Esophagus mucosa (tissue), 1 donor: ENCODE results near the gene JSRP1. TPM values are rescaled to one million over a fixed set of nuclear protein-coding genes. Genes with fewer than 3 reads are reported as not detected.

Experiments used
- ATAC-seq: fragments of 200-7000 bp; cut with Tn5 transposase; one replicate; pipeline ENCODE4 v1.9.1; 2020
- total RNA-seq: library from RNA; stranded (reverse); gene quantifications from one replicate; pipeline ENCODE4 v1.2.4, GENCODE V29; 2023
- donor health status: DM: yes; HTN: yes; CAD: no.

The JSRP1 gene, protein sequence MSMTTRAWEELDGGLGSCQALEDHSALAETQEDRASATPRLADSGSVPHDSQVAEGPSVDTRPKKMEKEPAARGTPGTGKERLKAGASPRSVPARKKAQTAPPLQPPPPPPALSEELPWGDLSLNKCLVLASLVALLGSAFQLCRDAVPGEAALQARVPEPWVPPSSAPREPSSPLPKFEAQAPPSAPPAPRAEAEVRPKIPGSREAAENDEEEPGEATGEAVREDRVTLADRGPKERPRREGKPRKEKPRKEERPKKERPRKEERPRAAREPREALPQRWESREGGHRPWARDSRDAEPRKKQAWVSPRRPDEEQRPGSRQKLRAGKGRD
- not detected for total RNA-seq

DNA sequence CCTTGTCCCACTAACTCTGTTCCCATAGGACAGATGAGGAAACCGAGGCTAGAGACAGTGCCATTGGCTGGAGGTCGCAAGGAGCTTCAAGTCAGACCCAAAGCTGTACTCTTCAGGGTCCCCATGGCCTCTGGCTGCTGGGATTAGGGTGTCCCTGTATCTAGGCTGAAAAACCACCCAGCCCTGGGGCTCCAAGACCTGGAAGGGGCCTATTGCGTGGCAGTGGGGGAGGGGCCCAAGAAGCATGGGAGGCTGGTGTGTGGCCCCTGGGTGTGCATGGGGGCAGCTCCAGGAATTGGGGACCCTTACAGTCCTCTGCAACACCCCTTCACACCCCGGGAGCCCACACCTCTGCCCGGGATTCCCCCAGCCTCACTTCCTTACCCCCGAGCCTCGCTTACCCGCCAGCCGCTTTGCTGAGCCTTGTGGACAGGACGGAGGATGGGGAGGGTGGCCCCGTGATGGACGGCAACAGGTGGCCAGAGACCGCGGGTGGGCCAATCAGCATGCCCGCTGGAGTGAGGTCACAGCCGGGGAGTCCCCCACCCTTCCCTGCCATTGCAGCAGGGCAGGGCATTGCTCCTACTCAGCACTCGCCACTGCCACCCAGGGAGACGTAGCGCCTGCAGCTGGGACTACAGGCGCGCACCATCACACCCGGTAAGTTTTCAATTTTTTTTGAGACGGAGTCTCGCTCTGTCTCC, at the start of gene JSRP1:
Gene JSRP1, minus strand, starts transcription at position 436 of the 704 bp plus-strand sequence. CDS start 1,103 bp downstream, outside the sequence.
- ATAC-seq: no peak

DNA sequence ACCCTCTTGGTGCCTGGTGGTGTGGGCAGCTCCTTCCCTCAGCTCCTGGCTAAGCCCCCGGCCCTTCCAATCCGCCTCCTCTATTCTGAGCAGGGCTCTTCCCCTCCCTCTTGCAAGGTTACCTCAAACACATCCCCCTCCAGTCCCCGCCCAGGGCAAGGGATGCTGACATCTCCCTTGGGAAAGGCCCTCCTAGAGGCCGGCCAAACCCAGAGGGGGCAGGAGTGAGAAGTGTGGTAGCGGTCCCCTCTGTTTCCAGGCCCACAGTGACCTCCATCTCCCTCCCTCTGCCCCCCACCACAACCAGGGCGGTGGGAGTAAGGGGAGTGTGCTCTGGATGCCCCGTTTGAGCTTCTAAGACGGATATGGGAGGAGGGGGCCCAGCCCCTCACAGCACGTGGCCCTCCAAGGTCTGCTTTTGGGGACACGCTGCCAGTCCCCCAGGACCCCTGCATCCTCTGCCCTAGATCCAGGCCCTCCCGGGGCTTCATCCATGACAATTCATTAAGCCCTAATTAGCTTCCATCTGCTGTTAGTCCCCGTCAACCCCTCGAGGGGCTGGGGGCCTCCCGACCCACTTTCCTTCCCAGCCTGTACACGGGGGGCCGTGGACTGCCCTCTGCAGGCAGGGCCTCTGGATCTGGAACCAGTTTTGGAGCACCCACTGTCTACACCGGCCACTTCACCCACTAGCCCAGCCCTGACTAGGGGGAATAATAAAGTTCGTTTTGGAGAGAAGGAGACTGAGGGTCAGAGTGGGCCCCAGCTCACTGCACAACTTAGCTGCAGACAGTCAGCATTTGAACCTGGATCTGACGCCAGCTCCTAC, 49.4 kb upstream of the JSRP1 start:
- ATAC-seq: no peak

DNA sequence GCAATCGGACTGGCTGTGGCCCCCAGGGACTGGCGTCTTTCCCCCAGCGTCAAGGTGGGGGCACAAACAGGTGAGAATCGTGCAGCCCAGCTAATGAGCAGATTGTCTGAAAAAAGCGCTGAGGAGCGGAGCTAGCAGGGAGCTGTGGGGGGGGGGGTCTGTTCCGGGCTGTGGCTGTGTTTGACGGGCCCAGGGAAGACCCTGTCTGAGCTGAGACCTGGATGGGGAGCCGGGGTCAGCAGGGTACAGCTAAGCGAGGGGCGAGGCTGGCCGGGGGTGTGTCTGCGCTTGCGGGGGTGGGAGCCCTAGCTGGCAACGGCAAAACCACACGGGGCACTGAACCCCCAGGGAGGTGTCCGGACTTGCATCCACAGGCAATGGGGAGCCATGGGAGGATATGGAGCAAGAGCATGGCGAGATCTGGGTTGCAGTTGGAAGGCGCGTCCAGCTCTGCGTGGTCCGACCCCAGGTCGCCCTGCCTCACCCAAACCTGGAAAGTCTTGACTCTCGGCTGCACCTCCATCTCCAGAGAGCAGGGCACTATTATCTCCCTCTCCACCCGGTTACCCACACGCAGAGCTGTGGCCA, 47.1 kb upstream of the JSRP1 start:
- ATAC-seq: no peak

DNA sequence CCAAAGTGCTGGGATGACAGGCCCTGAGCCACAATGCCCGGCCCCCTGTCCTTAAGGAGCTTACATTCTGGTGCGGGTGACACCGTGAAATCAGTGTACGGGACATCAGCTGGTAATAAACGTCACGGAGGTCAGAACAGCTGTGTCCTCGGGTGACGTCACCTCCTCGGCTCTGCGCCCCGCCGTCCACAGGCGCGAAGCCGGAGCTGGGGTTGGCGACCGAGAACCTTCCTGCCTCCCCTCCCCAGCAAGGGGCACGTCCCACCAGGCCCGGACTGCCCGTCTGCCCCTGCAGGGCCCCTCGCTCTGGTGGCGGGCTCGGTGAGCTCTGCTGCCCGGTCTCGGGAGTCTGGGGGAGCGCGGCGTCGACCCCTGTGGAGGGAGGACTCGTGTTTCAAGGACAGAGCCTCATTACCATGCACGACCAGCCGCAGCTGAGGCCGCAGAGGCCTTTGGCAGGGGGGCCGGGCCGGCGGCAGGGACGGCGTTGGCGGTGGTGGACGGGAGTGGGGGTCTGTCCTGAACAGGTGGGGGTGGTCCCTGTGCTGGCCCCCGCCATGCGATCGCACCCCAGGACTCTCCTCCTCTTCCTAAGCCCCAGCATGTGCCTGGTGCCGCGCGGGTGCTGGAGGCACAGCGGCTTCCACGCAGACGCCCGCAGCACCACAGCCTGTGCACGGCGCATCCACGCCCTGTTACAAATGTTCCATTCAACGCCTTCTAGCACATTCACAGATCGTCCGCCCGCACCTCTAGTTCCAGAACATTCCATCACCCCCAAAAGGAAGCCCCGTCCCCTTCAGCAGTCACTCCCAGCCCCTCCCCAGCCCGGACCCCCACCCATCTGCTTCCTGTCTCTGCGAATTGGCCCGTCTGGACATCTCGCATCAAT, 46.3 kb upstream of the JSRP1 start:
- ATAC-seq: peak; percentile 38

DNA sequence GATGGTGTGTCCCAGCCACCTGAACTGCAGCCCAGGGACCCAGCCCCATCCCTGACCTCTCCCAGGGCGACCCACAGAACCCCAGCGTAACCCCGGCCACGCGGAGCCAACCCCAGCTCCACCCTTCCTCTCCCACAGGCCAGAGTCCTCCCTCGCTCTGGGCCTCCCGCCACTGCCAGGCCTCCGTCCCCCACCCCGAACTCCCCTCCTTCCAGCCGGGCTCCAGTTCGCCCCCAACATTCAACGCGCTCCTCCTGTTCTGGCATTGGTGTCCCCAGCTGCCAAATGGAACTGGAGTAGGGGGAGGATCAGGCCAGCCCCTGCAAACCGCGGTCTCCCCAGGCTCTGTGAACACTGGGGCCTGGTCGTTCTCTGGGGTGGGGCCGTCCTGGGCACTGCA, 44.3 kb upstream of the JSRP1 start:
- ATAC-seq: no peak

DNA sequence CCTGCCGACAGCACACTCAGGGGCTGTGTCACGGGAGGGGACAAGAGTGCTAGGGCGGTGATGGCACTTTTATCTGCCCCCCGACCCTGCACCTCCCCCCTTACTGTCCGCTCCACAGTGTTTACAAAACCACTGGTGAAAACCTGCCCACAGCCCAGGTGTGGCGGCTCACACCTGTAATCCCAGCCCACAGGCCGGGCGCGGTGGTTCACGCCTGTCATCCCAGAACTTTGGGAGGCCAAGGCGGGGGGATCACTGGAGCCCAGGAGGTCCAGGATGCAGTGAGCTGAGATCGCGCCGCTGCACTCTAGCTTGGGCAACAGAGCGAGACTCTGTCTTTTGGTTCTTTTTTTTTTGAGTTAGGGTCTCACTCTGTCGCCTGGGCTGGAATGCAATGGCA, 39.9 kb upstream of the JSRP1 start:
- ATAC-seq: no peak

DNA sequence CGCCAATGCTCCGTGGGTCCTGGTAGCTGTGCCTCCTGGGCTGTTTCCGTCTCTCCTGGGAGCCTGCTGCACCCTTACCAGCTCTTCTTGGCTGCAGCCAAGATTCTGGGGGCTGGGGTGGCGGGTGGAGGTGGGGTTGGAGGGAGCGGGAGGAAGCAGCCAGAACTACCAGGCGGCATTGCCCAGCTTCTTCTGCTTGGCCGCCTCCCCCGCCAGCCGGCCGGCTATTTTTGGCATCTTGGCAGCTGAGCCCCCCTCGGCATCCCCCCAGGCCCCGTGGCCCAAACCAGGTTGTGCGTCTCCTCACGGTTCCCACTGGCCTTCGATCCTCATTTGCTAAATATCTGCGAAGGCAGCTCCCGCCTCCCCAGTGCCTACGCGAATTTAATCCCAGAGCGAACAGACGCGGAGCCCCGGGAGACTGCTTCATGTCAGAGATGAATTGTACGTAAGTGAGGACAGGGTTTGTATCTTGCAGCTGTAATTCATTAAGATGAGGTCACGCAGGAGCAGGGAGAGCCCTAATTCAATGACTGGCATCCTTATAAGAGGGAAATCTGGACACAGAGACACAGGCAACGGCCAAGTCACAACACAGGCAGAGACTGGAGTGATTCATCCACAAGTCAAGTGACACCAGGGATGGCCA, 38.6 kb upstream of the JSRP1 start:
- peak; percentile 19 for ATAC-seq

DNA sequence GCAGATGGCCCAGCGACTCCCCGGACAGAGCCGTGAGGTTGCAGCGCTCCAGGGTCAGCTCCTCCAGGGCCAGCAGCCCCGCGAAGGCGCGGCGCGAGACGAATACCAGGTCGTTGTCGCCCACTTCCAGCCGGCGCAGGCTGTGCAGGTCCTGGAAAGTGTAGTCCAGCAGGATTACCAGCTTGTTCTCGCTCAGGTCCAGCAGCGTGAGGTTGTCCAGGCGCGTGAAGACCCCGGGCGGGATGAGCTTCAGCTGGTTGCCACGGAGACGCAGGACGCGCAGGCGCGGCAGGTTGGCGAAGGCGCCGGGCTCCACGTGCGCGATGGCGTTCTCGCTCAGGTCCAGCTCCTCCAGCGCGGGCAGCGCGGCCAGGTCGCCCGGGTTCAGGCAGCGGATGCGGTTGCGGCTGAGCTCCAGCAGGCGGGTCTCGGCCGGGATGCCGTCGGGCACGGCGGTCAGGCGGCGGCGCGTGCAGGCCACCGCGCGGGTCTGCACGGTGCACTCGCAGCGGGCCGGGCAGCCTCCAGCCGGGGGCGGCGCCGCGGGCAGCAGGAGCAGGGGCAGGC, 35.1 kb upstream of the JSRP1 start:
- no peak for ATAC-seq

DNA sequence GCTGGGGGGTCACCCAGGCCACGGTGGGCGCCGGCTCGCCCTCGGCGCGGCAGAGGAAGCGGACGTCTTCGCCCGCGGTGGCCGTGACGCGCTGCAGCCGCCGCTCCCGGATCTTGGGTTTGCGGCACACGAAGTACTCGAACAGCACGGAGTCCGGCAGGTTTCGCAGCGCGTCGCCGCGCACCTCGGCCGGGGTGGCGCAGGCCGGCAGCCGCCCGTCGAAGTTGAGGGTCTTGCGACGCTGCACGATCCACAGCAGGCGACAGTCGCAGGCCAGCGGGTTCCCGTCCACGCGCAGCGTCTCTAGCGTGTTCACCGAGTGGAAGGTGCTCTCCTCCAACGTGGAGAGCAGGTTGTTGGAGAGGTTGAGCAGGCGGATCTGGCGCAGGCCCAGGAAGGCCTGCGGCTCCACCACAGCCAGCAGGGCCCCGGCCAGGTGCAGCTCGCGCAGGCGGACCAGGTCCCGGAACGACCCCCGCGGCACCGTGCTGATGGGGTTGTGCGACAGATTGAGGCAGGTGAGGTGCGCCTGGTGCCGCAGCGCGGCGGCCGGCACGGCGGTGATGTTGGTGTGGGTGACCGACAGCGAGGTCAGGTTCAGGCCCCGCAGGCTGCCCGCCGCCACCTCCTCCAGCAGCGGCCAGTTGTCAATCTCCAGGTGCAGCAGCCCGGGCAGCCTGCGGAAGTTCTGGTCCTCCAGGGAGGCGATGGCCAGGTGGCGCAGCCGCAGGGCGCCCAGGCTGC, 34.4 kb upstream of the JSRP1 start:
- ATAC-seq: no peak

DNA sequence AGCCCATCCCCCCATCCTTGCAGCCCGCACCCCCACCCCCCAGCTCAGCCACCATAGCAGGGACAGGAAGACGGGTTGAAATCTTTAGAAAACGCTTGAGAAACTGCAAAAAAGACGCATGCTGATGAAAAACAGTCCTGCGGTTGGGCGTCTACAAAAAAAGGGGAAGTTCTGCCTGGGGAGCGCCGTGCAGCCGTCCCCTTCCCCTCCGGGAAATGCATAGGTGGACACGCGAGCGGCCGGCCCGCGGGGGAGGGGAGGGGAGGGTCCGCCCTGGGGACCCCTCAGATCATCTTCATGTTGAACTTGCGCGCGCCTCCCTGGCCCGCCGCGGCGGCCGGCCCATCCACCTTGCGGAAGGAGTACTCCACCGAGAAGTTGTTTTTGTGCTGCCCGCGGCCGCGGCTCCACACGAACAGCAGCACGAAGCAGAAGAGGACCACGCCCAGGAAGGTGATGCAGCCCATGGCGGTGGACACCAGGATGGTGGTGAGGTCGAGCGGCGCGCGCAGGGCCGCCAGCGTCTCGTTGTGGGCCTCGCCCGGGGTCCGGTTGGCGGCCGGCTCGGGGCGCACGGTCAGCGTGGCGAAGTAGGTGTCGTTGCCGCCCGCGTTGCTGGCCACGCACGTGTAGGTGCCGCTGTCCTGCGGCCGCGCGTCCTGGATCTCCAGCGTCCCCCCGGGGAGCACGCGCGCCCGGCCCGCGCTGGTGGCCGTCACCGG, 33.7 kb upstream of the JSRP1 start:
- ATAC-seq: peak; percentile 36

DNA sequence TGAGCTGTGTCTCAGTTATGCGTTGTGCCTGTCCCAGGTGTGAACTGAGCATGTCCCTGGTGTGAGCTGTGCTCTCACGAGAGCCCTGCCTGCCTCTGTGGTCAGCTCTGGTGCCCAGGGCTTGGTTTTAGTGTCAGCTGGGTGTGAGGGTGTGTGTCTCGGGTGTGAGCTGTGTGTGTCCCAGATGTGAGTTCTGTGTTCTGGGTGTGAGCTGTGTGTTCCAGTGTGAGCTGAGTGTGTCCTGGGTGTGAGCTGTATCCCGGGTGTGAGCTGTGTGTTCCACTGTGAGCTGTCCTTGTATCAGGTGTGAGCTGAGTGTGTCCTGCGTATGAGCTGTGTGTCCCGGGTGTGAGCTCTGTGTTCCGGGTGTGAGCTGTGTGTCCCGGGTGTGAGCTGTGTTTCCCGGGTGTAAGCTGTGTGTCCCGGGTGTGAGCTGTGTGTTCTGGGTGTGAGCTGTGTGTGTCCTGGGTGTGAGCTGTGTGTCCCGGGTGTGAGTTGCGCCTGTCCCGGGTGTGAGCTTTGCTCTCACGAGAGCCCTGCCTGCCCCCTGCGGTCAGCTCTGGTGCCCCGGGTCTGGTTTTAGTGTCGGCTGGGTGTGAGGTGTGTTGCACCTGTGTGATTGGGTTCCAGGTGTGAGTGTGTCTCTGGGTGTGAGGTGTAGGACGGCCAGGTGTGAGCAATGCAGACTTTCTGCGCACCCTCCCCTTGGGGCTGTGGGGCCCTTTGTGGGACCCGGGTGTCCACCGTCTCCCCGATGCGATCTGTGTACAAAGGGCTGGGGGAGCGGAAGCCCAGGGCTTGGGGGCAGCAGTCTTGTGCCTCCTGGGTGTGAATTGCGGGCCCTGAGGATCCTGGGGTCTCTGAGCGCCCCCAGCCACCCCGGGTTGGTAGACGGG, 32.8 kb upstream of the JSRP1 start:
- ATAC-seq: peak; percentile 4

DNA sequence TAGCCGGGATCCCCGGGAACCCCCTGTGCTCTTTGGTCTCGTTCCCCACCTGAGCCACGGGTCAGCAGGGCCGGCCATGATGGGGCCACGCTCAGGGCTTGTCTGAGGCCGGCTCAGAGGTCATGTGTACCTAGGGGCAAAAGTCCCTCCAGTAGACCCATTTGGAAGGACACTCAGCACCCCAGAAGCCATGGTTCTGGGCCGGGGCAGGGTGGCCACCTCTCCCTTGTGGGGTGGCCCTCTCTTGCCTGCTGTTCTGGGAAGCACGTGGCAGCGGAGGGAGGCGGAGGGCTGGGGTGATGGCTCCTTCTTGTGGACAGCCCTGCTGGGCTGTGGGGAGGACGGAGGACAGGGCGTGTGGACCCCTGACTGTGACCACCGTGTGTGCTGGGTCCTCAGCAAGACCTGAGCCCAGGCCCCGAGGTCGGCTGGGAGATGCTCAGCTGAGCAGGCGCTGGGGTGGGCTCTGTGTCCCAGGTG, 32.2 kb upstream of the JSRP1 start:
- ATAC-seq: no peak

DNA sequence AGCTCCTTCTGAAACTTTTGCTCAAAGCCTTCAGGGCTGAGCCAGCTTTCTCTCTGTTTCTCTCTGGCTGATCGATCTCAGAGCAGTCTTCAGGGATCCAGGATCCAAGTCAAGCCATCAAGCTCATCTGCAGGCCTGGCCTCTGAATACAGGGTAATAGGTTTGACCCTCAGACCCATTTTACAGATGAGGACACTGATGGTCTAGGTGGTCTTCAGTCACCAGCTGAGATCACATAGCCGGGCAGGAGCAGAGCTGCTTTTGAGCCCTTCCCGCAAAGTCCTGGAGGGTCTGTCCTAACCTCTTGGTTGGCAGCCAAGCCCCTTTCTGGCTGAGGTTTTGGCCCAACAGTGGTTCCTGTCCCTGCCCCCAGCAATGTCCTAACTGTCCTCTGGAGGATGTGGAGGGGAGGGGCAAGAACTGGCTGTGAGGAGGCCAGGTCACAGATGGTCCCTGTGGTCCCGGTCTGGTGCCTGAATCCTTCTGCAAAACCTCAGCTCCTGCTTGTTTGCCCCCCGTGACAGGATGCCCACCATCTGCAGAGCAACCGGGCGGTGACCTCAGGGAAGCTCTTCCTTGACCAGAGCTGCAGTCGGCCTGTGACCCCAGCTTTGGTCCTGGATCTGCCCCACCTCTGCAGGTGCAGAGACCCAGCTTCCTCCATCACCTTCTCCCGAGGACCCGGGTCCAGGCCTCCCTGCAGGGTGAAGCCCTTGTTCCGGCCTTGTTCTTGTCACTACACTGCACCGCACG, 31.5 kb upstream of the JSRP1 start:
- no peak for ATAC-seq

DNA sequence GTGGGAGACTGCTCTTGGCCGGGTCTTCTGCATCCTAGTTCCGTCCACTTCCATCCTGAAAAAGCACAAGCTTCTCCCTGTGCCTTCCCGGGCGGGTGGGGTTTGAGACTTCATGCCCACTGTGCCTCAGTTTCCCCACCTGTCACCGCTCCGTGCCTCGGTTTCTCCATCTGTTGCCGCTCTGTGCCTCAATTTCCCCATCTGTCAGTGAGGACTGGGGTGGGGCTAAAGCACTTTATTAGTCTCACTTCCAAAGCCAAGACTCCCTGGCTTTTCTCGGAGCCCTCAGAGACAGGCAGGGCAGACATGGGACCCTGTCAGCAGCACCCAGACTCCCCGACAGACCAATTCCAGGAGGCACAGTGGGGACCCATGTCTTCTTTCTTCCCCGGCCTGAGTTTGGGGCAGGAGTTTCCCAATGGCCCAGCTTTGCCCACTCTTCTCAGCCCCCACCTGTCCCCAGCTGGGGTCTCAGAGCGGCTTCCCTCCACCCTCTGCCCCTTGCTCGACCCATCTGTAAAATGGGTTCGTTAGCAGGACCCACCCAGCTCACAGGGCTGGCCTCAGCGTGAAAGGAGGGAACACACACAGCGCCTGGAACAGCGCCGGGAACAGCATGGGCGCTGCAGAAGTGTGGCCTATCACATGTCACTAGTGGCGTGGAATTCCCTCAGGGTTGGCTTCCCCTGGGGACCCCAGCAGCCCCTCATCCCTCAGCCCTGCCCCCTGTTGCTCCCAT, 30.4 kb upstream of the JSRP1 start:
- ATAC-seq: no peak

DNA sequence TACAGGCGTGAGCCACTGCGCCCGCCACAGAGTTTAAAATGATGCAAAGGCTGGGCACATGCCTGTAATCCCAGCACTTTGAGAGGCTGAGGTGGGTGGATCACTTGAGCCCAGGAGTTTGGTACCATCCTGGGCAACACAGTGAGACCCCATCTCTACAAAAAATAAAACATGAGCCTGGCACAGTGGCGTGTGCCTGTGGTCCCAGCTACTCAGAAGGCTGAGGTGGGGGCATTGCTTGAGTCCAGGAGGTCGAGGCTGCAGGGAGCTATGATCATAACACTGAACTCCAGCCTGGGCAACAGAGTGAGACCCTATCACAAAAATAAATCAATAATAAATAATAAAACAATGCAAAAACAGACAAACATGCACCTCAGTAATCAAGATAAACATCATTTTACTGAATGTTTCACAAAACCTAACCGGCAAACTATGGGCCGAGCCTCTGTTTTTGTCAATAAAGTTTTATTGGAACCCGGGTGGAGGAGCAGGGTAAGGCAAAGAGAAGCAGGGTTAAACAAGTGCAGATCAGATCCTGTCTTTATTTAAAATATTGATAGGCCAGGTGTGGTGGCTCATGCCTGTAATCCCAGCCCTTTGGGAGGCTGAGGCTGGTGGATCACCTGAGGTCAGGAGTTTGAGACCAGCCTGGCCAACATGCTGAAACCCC, 27.8 kb upstream of the JSRP1 start:
- no peak for ATAC-seq

DNA sequence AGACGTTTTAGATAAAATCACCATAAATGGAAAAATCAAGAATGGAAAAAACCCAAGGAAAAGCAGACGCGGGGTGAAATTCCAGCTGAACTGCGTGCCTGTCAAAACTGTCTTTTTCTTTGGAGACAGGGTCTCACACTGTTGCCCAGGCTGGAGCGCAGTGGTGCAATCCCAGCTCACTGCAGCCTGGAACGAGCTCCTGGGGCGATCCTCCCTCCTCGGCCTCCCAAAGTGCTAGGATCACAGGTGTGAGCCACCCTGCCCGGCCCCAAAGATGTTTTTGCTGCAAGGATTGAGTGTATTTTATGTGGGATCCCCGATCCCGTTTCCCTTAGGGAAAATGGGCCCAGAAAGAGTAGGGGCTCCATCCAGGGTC, 26.6 kb upstream of the JSRP1 start:
- no peak for ATAC-seq
